ENCODE results near the gene CD68. TPM values are rescaled to one million over a fixed set of nuclear protein-coding genes. Genes with fewer than 3 reads are reported as not detected.

The CD68 gene
- total RNA-seq, 4 donors from 2014 or later, result 14.2 to 26.9 (median 16.2) TPM

- peak in 2 of 3 donors; percentile 63 to 94 for TF ChIP-seq CTCF (IDR thresholded peaks at IDR 0.05)
- no peak for TF ChIP-seq POLR2A (IDR thresholded peaks at IDR 0.05)
- H3K4me3 ChIP-seq (ENCODE audit: low read depth, poor library complexity, severe bottlenecking), result peak overlapping the region; percentile 74
- peak; percentile 87 to 99 for DNase-seq (ENCODE audit: low spot score in 2 of 2)
- WGBS, 2 donors, result 1% methylated on average over 32 of the region's 32 CpGs
- intact Hi-C loops (cut with DNase I; ENCODE audit: low total_unique reads), result loop anchor here (10.0 kb wide), 1 partner anchor 126 kb away; the partner anchor contains the start of genes FGF11 and TMEM102
Measured at GRCh38 chr17:7561028-7561575, 18.3 kb upstream of the CD68 start.

GRCh38 chr17:7561589-7562207 lies 17.7 kb upstream of the CD68 start, which contains the start of gene SENP3:
SENP3 (plus strand) TSS chr17:7561919; CDS start chr17:7563077, 1,158 bp downstream.
- intact Hi-C loops (cut with DNase I; ENCODE audit: low total_unique reads), result loop anchor here (10.0 kb wide), 1 partner anchor 127 kb away; the partner anchor contains the start of genes FGF11 and TMEM102
- DNase-seq (ENCODE audit: low spot score in 2 of 2), result peak; percentile 80 to 97

GRCh38 chr17:7562208-7562605 lies 17.2 kb upstream of the CD68 start:
- intact Hi-C loops (cut with DNase I; ENCODE audit: low total_unique reads), result loop anchor here (10.0 kb wide), 1 partner anchor 127 kb away; the partner anchor contains the start of genes FGF11 and TMEM102
- DNase-seq (ENCODE audit: low spot score in 2 of 2), result no peak
- 1 to 3% methylated on average over 9 to 14 of the region's 28 CpGs for WGBS, 2 donors
- TF ChIP-seq POLR2A (IDR thresholded peaks at IDR 0.05), result no peak
- TF ChIP-seq CTCF (IDR thresholded peaks at IDR 0.05), result no peak
- H3K4me3 ChIP-seq (ENCODE audit: low read depth, poor library complexity, severe bottlenecking), result peak overlapping the region; percentile 74

More at GRCh38 chr17:7561589-7562207, 17.7 kb upstream of the CD68 start, which contains the start of gene SENP3:
- H3K4me3 ChIP-seq (ENCODE audit: low read depth, poor library complexity, severe bottlenecking), result peak within 1 kb of the TSS; percentile 74
- 1% methylated on average over 49 to 57 of the region's 82 CpGs for WGBS, 2 donors
- TF ChIP-seq CTCF (IDR thresholded peaks at IDR 0.05), result no peak
- no peak for TF ChIP-seq POLR2A (IDR thresholded peaks at IDR 0.05)

GRCh38 chr17:7563115-7563869 lies 16.1 kb upstream of the CD68 start:
- no peak overlapping the region for H3K4me3 ChIP-seq (ENCODE audit: low read depth, poor library complexity, severe bottlenecking)
- DNase-seq (ENCODE audit: low spot score in 2 of 2), result no peak
- TF ChIP-seq POLR2A (IDR thresholded peaks at IDR 0.05), result no peak
- TF ChIP-seq CTCF (IDR thresholded peaks at IDR 0.05), result no peak
- 86 to 87% methylated on average over 29 to 30 of the region's 30 CpGs for WGBS, 2 donors
- intact Hi-C loops (cut with DNase I; ENCODE audit: low total_unique reads), result loop anchor here (10.0 kb wide), 1 partner anchor 128 kb away; the partner anchor contains the start of genes FGF11 and TMEM102

GRCh38 chr17:7569571-7569970 lies 9.9 kb upstream of the CD68 start:
- 84 to 85% methylated on average over 5 of the region's 5 CpGs for WGBS, 2 donors
- DNase-seq (ENCODE audit: low spot score in 2 of 2), result no peak
- no peak for TF ChIP-seq POLR2A (IDR thresholded peaks at IDR 0.05)
- no peak for TF ChIP-seq CTCF (IDR thresholded peaks at IDR 0.05)
- intact Hi-C loops (cut with DNase I; ENCODE audit: low total_unique reads), result loop anchor here (10.0 kb wide), 1 partner anchor 135 kb away; the partner anchor contains the start of genes FGF11 and TMEM102
- H3K4me3 ChIP-seq (ENCODE audit: low read depth, poor library complexity, severe bottlenecking), result no peak overlapping the region
